Suprapubic skin (tissue), 4 donors: Measurements from ENCODE around the gene BANP.
"Not testable (repeated sequence)": the region's sequence is repeated elsewhere in the genome, so short reads cannot be mapped to it uniquely, and the experiment has no call there.

ENCODE experiments used
- CTCF ChIP-seq, 2 donors: fragments of 200-600 bp in 1 of 2; fragments of 450-650 bp in 1 of 2; sonication (generic) in 1 of 2; IDR thresholded peaks; one replicate each; pipeline ENCODE4 v1.5.1; 2016 to 2019; ENCODE audit warnings: antibody characterized with exemption in 2 of 2, mild to moderate bottlenecking in 1 of 2, moderate library complexity in 1 of 2
- EP300 ChIP-seq: sonication (generic); formaldehyde crosslinking; IDR thresholded peaks from one replicate; pipeline ENCODE4 v1.6.1; 2017; ENCODE audit warnings: antibody characterized with exemption
- POLR2A ChIP-seq, 2 donors: fragments of 450-650 bp; IDR thresholded peaks; one replicate each; pipeline ENCODE4 v1.6.1; 2017; ENCODE audit warnings: antibody characterized with exemption in 2 of 2, mild to moderate bottlenecking in 2 of 2, moderate library complexity in 2 of 2
- POLR2AphosphoS5 ChIP-seq, 3 donors: sonication (generic); formaldehyde crosslinking; IDR thresholded peaks; one replicate each; pipeline ENCODE4 v1.6.1; 2017; ENCODE audit warnings: antibody characterized with exemption in 3 of 3

- TF ChIP-seq CTCF (IDR thresholded peaks at IDR 0.05); POLR2A (IDR thresholded peaks at IDR 0.05); EP300; POLR2AphosphoS5 (IDR thresholded peaks at IDR 0.05): not testable (repeated sequence)
Measured at GRCh38 chr16:88030961-88031360, 79.7 kb downstream of the BANP start.
